ENCODE data around the gene GSAP.

GSAP gene

GRCh38 chr7:77415476-77415822 lies 700 bp downstream of the GSAP start:
- no peak for TF ChIP-seq CTCF (IDR thresholded peaks at IDR 0.05; ENCODE audit: extremely low read depth, insufficient read depth, missing control alignments)
- peak; percentile 68 for DNase-seq (ENCODE audit: low spot score)
- in situ Hi-C loops (cut with MboI; ENCODE audit: low pct_unique_long_range_greater_than_20kb, low sequenced_read_pairs, unreplicated experiment) = no loop called here

- in situ Hi-C loops (cut with MboI; ENCODE audit: low pct_unique_long_range_greater_than_20kb, low sequenced_read_pairs, unreplicated experiment) = no loop called here
- no peak for DNase-seq (ENCODE audit: low spot score)
- TF ChIP-seq CTCF (IDR thresholded peaks at IDR 0.05; ENCODE audit: extremely low read depth, insufficient read depth, missing control alignments) = no peak
Observed at GRCh38 chr7:77413861-77414424, 2.2 kb downstream of the GSAP start.

DNA sequence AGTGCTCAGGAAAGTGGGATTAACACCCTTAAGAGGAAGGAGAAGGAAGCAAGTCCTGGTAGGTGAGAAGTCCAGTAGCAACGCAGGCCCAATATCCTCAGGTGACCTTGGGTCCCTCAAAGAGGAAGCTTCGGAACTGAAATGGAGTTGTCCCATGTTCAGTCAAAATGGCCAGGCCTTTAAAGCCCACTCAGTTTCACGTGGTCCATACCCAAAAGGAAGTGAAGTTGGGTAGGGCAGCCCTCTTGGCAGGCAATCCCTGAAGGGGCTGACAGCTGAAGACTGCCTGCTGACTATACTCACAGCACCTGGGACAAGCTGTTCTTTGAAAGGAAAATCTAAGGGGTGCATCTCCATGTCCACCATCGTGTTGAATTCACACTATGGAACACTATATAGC lies 3.0 kb downstream of the GSAP start:
- in situ Hi-C loops (cut with MboI; ENCODE audit: low pct_unique_long_range_greater_than_20kb, low sequenced_read_pairs, unreplicated experiment) = no loop called here
- no peak for TF ChIP-seq CTCF (IDR thresholded peaks at IDR 0.05; ENCODE audit: extremely low read depth, insufficient read depth, missing control alignments)
- DNase-seq (ENCODE audit: low spot score) = no peak

- in situ Hi-C loops (cut with MboI; ENCODE audit: low pct_unique_long_range_greater_than_20kb, low sequenced_read_pairs, unreplicated experiment) = no loop called here
- TF ChIP-seq CTCF (IDR thresholded peaks at IDR 0.05; ENCODE audit: extremely low read depth, insufficient read depth, missing control alignments) = no peak
- no peak for DNase-seq (ENCODE audit: low spot score)
Observed at GRCh38 chr7:77409739-77410547, 6.2 kb downstream of the GSAP start.

DNA sequence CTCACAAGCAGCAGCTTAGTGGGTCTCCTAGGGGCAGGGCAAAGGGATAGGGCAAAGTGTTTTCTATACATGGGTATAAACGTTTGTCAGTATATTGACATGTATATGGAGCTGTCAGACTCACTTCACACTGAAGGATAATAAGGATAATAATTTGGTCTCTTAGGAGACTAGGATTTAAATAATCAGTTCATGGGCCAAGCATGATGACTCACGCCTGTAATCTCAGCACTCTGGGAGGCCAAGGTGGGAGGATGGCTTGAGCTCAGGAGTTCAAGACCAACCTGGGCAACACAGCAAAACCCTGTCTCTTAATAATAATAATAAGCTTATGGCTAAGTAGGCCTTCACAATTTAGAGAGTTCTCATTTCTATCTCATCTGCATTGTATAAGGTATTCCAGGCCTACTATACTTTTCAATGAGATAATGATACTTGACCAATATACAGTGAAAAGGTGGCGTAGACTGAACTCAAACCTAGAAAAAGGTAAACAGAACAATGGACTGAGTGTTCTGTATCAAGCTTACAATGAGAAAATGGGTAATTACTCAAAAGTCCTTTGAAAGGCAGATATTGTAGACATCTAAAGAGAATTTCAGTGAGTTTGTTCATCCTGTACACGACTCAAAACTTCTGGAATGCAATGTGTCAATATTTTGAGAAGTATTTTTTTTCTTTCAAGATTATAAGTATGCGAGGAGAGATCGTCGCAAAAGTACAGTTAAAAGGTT lies 7.0 kb downstream of the GSAP start:
- DNase-seq (ENCODE audit: low spot score) = no peak
- in situ Hi-C loops (cut with MboI; ENCODE audit: low pct_unique_long_range_greater_than_20kb, low sequenced_read_pairs, unreplicated experiment) = no loop called here
- no peak for TF ChIP-seq CTCF (IDR thresholded peaks at IDR 0.05; ENCODE audit: extremely low read depth, insufficient read depth, missing control alignments)

- in situ Hi-C loops (cut with MboI; ENCODE audit: low pct_unique_long_range_greater_than_20kb, low sequenced_read_pairs, unreplicated experiment) = no loop called here
- DNase-seq (ENCODE audit: low spot score) = no peak
- TF ChIP-seq CTCF (IDR thresholded peaks at IDR 0.05; ENCODE audit: extremely low read depth, insufficient read depth, missing control alignments) = no peak
Observed at GRCh38 chr7:77407906-77408305, 8.2 kb downstream of the GSAP start.

Measured in GM13977 (cell line).